Measurements from ENCODE around the gene ENKD1. TPM values are rescaled to one million over a fixed set of nuclear protein-coding genes. Genes with fewer than 3 reads are reported as not detected.

The ENKD1 gene
- total RNA-seq, 1 donor: 20.7 TPM

Other genes starting within 250 kb of the ENKD1 start
- 0.27 TPM for gene HSD11B2, start 235.6 kb downstream of the ENKD1 start, total RNA-seq
- gene ATP6V0D1, start 185.6 kb downstream of the ENKD1 start, total RNA-seq: 153 TPM
- not detected for gene AGRP, start 183.2 kb downstream of the ENKD1 start, total RNA-seq
- gene RIPOR1, start 137.9 kb downstream of the ENKD1 start, total RNA-seq: 28.8 TPM
- 35.3 TPM for gene CTCF, start 104.2 kb downstream of the ENKD1 start, total RNA-seq
- gene CARMIL2, start 21.6 kb downstream of the ENKD1 start, total RNA-seq: 46.6 TPM
- gene ACD, start 6.5 kb downstream of the ENKD1 start, total RNA-seq: 48.7 TPM
- 10.0 TPM for gene PARD6A, start 5.8 kb downstream of the ENKD1 start, total RNA-seq
- 15.9 TPM for gene C16orf86, start 64 bp upstream of the ENKD1 start, total RNA-seq
- 26.7 TPM for gene GFOD2, start 52.6 kb upstream of the ENKD1 start, total RNA-seq
- gene RANBP10, start 139.8 kb upstream of the ENKD1 start, total RNA-seq: 13.7 TPM
- 0.54 TPM for gene TSNAXIP1, start 140.1 kb upstream of the ENKD1 start, total RNA-seq
- 71.6 TPM for gene THAP11, start 175.6 kb upstream of the ENKD1 start, total RNA-seq
- 146 TPM for gene NUTF2, start 180.2 kb upstream of the ENKD1 start, total RNA-seq
- gene CENPT, start 180.9 kb upstream of the ENKD1 start, total RNA-seq: 40.9 TPM
- gene EDC4, start 206.3 kb upstream of the ENKD1 start, total RNA-seq: 112 TPM
- gene NRN1L, start 218.1 kb upstream of the ENKD1 start, total RNA-seq: 0.27 TPM
- gene PSKH1, start 226.5 kb upstream of the ENKD1 start, total RNA-seq: 37.4 TPM

Measured in hematopoietic multipotent progenitor cell (in vitro differentiated cells).